Islet precursor cell (in vitro differentiated cells): ENCODE results near the gene CFAP46.
"Not testable (repeated sequence)": the region's sequence is repeated elsewhere in the genome, so short reads cannot be mapped to it uniquely, and the experiment has no call there.

ENCODE experiments used
- DNase-seq: peaks from one replicate; pipeline ENCODE4 v3.0.0-alpha.2; 2018

The CFAP46 gene

DNA sequence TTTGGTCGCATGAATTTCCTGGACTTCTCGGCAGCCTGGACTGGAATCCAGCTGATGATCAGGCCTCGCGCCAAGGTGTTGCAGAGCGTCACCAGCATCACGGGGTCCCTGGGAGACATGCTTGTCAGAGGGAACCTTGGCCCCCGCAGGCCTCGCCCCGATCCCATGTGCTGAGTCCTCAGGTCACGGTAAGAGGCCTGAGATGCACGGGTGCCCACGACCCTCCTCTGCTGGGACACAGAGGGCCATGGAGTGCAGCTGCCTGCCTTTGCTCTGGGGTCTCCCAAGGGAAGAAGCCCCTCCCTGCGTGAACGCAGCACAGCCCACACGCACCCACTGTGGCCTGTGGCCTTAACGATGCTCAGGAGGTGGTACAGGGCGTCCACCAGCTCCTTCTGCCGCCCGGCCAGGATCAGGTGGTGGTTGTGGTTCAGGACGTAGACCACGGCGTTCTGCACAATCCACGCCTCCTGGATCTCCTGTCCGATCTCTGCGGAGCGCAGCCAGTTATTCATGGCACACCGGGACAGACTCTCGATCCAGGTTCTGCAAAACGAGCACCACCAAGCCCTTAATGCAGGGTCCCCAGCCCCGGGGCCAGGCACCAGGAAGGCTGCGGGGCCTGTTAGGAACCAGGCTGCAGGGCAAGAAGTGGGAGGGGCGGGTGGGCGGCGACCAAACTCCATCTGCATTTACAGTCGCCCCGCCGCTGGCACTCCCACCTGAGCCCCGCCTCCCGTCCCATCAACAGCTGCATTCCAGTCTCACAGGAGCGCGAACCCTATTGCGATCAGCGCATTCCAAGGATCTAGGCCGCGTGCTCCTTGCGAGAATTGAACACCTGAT lies 29.4 kb downstream of the CFAP46 start:
- peak; percentile 84 for DNase-seq

DNA sequence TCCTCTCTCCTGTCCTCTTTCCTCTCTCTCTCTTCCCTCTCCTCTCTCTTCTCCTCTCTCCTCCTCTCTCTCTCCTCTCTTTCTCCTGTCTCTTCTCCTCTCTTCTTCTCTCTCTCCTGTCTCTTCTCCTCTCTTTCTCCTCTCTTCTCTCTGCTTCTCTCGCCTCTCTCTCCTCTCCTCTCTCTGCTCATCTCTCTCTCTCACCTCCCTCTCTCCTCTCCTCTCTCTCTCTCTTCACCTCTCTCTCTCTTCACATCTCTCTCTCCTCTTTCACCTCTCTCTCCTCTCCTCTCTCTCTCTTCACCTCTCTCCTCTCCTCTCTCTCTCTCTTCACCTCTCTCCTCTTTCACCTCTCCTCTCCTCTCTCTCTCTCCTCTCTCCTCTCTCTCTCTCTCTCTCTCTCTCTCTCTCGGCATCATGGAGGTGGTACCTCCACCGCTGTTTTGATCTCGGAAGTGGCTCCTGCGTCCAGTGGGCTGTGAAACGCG lies 30.1 kb downstream of the CFAP46 start:
- DNase-seq, result no peak

DNA sequence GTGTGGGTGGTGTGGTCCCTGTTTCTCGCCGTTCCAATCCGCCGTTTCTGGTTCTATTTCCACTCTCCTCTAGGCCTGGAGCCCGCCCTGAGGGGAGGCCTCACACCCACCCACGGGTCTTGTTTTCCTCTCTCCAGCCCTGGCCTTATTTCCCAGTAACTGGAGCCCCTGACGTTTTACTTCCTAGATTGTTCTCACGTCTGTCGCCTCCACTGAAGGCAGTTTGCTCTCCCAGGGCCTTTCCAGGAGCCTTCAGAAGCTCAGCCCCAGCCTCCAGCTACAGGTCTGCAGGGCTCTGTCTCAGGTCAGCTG lies 30.6 kb downstream of the CFAP46 start:
- DNase-seq, result no peak

DNA sequence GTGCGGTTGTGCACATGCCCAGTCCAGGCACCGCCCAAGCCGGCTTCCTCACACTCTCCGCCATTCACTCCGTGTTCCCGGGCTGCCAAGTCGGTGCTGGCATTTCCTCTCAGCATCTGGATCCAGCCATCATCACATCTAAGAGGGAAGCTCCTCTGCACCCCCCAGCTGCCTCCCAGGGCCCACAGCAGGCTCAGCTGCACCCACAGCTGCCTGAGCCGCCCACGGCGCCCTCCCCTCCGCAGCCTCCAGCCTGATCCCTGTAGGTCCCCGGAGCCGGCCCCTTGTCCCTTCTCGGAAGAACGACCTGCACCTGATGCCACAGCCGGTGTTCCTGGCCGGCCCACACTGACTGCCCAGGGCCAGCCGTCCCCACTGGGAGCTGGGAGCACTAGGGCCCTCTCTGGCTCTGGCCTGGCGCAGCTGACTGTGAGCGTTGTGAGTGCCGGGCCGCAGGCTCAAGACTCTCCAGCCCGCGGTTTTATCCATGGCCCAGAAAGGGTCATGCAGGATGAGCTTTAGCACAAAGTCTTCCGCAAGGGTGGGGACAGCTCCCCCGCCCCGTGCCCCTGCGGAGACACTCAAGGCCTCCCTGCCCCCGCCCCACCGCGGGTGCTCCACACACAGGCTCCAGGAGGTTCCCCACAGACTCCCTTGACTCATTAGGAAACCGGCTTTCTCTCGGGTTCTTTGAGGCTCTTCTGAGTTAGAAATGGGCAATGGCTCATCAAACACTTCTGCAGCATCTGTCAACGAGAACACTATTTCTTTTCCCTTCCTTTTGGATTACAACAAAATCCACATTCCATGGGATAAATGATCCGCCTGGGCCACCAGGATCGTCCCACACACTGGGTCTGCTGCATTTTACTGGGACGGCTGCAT lies 31.2 kb downstream of the CFAP46 start:
- DNase-seq, result no peak

DNA sequence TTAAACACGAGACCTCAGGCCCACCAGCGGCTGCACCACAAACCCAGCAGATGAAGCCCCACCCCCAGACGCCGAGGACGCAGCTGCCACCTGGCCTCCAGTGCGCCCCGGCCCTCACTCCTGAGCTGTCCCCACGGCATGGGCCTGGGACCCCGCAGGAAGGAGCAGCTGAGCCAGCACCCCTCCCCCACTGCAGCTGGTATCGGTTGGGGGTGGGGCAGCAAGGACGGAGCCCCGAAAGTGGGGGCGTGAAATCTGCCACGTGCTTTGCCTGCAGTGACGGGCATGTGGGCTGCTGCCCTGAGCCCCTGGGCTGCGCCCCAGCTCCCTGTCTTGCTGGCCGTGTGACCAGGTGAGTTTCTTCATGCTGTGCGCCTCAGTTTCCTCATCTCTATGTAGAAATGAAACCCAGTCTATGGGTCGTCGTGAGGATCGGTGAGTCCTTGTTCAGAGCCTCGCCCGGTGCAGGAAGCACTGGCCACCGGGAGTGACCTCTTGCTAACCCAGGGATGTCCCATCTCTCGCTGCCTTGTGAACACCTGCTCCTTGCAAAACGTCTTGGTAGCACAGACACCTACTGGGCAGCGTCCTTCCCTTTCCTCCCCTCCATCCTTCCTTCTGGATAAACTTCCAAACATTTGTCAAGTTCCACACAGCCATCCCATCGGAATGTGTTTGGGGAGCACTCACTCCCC lies 32.0 kb downstream of the CFAP46 start:
- DNase-seq, result no peak

DNA sequence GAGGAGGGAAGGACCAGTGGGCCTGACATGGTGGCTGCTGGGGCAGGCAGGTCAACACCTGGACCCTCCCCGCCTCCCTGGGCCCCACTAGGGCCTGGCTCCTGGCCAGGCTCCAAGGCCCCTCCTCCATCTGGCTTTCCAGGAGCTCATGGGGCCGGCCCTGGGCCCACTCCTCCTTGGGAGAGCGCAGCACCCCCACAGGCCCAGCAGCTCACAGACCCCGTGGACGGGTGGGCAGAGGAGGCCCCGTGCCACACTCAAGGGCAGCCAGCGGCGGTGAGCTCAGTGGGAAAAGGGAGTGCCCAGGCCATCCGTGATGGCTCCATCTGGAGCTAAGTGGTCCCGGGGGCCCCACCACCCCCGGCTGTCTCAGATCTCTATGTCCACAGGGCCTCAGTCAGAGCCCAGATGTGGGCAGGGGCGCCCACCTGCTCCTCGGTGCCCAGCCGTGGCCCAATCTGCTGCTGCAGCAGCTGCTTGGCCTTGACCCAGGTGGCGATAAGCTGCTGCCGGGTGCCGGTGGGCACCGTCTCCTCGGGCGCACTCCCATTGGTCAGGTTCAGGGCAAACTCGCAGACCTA lies 32.8 kb downstream of the CFAP46 start:
- no peak for DNase-seq

DNA sequence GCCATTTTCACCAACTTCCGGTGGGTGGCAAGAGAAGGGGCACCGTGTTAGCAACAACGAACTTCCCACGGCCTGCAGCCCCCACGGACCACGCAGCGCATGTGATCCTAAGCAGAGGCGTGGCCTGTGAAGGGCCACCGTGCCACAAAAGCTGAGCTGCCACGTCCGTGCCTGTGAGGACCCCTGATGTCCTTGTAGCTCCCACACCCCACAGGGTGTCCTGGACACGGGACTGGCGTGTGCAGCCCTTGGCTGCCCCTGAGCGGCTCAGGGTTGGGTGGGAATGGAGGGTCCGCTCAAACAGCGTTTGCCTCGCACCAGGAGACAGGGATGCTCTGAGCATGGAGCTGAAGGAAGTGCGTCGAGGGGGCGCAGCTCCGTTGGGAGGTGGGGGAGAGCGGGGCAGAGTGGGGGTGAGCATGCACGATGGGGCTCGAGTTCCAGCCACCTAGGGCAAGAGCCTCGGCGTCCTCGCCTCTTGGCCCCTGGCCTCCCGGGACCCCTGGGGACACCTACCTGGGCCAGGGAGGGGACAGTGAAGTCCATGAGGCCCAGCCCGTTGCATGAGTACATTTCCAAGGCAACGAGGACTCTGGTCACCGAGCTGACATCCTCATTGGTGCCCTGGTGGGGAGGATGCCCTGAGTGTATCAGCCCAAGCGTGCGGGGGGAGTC lies 33.6 kb downstream of the CFAP46 start:
- DNase-seq, result no peak

DNA sequence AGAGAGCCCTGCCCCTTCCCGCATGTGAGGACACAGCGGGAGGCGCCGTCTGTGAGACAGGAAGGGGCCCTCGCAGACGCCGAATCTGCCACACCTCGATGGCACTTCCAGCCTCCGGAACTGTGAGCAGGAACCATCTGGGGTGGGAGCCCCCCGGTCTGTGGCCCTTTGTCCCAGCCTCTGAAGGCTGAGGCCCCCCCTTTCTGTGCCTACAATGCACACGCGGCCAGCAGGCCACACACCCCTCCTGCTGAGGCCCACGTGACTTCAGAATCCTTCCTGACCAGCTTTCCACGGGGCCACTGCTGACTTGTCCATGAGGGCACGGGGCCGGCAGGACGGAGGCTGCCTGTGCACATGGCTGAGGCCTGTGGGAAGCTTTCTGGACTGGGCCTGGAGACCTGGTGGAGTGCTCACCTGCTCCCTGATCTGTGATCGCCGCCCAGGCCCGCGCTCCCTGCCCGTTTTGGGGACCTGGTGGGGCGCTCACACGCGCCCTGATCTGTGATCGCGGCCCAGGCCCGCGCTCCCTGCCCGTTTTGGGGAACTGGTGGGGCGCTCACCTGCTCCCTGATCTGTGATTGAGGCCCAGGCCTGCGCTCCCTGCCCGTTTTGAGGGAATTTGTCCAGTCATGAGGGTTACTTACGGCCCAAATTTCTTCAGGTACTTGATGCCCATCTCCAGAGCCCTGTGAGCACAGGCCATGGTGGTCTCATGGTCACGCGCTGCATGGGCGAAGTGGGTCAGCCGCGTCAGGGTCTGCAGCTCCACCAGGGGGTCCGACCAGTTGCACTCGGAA lies 34.3 kb downstream of the CFAP46 start:
- no peak for DNase-seq

DNA sequence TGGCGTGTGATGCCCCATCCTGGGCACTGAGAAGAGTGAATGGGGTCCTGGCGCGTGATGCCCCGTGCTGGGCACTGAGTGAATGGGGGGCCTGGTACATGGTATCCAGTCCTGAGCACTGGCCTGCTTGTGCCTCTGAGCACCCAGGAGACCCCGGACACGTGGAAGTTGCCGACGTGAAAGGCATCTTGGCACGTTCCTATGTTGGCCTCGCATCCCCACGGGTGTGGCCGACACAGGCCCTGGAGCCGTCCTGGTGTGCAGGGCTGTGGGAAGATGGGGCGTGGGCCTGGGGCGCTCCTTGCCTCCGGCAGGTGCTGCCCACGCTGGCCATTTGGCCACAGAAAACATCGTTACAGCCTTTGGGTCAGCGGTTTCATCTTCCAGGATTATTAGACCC lies 35.5 kb downstream of the CFAP46 start:
- no peak for DNase-seq

DNA sequence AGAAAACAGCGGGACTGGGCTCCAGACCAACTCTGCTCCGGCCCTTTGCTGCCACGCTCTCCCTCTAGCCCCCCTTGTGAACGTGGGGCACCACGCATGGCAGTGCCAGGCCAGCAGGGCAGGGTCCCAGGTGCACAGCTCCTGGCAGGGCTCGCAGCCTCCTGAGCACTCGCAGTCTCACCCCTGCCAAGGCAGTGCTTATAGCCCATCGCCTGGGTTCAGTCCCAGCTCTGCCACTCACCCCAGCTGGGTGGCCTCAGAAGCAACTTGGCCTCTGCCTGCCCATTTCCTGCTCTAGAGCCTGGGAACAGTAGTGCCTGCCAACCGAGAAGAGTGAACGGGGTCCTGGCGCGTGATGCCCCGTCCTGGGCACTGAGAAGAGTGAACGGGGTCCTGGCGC lies 36.3 kb downstream of the CFAP46 start:
- DNase-seq, result no peak

DNA sequence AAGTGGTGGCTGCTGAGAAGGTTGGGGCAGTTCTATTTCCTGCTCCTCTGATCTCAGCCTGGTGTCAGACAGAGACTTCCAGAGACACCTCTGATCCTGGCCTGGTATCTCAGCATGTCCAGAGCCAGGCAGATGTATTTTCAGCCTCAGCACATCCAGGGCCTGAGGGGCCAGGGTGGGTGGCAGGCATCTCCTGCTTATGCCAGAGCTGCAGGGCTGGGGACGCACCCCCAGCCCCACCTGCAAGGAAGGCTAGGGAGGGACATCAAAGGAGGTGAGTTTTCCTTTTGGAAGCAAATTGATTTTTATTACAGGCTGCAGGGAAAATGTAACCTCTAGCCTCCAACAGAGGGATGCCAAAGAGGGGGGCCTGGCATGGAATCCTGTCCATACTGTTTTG lies 36.7 kb downstream of the CFAP46 start:
- no peak for DNase-seq

DNA sequence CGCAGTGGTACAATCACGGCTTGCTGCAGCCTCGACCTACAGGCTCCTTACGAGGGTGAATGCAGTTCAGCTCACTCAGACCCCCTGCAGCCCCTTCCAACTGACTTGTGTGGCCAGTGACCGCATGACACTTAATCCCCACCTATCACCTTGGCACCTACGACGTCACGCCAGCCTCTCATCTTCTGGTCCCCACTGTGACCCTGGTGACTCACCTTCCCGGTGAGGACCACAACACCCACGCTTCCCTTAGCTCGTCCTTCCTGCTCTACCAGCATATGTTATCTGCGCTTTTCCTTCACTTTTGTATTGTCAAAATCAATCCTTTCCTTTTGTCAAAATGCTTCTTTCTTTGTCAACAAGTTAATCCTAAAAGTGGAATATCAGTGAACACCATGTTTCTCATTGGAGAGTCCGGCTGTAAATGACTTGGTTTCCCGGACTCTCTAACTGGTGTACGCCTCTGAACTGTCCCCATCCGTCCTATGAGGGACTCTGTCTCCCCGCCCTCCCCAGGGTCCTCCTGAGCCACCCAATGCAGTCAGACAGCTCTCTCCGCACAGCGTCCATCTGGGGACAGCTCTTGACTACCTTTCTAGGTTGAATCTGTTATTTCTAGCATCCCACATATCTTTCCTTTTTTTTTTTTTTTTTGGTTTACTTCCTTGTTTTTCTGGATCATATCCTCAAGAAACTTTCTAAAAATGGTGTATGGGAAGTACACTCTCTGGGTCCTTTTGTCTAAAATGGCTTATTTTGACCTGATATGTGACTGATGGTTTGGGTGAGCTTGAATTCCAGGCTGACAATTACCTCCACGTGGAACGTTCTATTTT lies 37.3 kb downstream of the CFAP46 start:
- DNase-seq, result no peak

DNA sequence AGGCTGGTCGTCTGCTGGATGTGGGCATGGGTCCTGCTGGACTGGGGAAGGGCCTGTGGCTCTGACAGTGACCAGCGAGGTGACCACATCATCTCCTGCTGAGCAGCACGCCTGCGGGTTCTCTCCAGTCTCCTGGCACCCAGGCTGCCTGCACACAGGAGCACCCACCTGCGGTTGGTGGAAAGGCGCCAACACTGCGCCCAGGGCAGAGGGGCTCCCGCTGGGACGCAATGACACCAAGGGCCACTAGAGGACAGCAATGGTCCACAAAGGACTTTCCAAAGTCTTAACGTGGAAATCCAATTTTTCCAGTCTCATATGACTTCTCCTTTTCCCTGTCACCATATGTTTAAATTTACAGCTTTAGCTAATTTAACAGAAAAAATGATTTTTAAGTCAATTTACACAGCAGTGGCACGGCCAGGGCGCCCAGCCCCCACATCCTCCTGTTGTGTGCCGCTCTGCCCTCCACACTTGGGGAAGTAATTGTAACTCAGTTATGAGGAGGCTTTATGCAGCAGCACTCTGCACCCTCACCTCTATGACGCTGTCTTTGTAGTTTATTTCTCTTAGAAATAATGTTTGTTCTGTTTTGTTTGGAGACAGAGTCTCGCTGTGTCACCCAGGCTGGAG lies 38.1 kb downstream of the CFAP46 start:
- peak; percentile 73 for DNase-seq

DNA sequence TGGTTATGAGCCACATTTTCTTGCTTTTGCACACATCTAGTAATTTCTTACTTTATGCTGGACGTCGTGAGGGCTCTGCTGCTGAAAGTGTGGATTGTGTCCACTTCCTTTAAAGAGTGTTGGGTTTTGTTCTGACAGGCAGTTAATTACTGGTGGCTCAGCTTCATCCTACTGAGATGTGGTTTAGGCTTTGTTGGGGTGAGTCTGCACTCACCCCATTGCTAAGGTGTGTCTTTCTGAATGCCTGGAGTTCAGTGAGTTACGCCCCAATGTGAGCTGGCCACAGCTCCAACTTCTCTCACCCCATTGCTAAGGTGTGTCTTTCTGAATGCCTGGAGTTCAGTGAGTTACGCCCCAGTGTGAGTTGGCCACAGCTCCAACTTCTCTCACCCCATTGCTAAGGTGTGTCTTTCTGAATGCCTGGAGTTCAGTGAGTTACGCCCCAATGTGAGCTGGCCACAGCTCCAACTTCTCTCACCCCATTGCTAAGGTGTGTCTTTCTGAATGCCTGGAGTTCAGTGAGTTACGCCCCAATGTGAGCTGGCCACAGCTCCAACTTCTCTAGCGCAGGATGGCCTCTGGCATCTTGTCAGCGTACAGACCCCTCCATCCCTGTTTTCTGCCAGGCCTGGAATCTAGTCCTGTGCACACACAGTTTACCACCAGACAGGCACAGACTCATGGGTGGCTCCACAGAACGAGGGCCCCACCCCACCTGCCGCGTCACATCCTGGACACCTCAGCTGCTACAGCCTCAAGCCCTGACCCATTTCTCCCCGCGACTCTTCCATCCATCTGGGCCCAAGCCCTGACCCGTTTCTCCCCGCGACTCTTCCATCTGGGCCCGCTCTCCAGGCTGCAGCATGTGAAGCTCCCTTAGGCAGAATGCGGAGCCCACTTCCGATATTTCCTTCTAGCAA lies 39.5 kb downstream of the CFAP46 start:
- DNase-seq, result not testable (repeated sequence)

DNA sequence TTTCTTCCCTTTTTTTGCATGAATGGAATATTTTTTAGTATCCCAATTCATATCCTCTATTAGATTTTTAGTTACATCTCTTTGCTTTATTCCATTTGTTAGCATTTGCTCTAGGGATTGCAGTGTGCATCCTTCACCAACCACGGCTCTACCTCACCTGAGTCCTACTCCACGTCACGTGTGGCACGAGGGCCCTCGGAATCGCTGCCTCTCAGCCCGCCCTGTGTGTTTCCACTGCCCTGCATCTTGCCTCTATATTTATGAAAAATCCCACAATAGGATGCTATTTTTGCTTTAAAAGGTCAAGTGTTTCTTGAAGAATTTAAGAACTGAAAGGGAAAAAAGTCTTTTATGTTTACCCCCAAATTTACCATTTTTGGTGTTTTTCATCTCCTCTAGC lies 41.0 kb downstream of the CFAP46 start:
- DNase-seq, result no peak

DNA sequence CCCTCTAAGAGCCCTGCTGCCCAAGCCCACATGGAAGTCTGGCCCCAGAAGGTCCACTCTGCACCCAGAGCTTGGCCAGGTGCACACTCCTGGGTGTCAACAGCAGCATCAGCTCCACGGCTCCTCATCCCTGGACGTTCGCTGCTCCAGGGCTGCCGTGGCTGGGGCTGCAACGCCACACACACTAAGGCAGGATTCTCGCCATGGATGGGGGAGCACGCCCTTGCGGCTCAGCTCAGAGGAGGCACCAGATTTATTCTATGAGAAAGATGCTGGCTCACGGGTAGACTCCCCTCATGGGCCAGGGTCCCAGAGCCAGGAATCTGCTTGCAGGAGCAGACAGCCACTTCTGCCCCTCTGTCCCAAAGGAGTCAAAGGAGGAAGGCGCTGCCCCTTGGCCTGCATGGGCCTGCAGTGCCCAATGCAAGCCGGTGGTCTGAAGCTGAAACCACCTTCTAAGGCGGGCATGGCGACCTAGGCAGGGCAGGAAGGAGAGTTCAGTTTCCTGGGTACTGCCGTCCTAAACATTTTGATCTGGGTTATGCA lies 42.1 kb downstream of the CFAP46 start:
- DNase-seq, result no peak

DNA sequence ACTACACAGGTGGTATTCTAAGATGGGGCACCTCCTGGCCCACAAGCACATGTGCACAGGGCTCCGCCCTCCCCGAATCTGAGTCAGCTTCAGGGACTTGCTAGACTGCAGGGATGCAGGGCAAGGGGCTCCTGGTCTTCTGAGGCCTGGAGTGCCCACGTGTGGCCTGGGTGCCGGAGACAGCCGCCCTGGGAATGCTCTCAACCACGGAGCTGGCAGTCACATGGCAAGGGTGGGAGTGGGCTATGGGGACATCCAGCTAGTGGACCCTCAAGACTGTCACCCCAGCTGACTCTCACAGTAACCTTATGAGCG lies 42.7 kb downstream of the CFAP46 start:
- no peak for DNase-seq

DNA sequence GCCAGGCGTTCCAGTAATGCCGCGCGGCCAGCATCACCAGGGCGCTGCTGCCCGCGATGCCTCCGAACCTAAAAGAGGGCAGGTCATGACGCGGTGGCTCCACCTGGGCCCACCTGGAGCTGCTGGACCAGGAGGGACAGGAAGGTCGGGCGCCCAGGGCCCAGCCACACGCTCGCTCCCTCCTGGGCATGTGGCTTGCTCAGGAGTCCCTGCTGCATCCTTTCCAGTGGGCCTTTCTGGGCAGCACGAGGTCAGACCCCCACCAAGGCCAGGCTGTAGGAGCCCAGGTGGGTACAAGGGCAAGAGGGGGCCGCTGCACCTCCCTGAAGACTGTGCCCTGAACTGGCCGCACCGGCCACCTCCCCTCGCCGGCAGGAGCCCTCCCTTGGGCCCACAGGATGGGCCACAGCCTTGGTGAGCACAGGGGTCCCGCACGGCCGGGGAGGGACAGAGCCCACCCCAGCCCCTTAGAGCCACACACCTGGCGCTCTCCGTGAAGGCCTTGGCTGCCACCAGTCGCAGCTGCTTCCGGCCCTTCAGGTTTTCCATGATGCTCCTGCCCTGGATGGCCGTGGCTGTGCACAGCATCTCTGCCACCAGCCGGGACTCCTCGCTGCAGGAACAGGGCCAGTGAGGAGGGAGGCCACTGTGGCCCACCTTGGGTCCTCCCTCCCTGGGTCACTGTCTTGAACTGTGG lies 43.2 kb downstream of the CFAP46 start:
- DNase-seq, result no peak
